Measurements from ENCODE around the gene UBN1.

DNA sequence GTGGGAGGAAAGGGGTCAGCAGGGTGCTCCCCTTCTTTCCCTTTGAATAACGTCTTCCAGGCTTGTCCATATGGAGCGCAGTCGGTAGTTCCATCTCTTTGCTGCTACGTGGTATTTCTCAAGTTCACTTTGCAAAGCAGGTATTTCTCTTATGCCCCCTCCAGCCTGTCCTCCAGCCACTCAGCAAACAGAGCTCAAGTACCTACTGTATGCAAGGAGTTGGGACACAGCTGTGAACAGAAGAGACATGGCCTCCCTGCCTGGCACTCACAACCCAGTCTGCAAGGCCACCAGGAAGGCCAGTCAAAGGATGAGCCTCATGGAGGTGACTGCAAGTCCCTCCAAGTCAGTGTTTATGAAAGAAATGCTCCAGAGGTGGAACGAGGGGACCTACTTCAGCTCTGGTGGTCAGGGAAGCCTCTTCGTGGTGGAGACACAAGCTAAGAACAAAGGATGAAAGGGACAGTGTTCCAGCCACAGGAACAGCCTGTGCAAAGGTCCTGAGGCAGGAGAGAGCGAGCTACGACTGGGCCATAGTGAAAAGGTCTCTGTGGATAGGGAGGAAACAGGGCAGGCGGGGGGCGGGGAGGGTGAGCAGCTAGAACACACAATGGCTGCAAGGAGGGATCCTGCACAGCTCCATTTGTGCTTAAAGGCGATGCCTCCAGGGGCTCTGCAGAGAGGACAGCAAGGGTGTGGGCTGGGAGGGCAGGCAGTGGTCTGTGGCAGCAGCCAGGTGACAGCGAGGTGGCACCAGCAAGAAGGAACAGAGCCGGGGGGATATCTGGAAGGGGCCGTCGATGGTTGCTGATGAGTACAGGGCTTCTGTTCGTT, 57.0 kb downstream of the UBN1 start:
- TF ChIP-seq, protein P1, sequence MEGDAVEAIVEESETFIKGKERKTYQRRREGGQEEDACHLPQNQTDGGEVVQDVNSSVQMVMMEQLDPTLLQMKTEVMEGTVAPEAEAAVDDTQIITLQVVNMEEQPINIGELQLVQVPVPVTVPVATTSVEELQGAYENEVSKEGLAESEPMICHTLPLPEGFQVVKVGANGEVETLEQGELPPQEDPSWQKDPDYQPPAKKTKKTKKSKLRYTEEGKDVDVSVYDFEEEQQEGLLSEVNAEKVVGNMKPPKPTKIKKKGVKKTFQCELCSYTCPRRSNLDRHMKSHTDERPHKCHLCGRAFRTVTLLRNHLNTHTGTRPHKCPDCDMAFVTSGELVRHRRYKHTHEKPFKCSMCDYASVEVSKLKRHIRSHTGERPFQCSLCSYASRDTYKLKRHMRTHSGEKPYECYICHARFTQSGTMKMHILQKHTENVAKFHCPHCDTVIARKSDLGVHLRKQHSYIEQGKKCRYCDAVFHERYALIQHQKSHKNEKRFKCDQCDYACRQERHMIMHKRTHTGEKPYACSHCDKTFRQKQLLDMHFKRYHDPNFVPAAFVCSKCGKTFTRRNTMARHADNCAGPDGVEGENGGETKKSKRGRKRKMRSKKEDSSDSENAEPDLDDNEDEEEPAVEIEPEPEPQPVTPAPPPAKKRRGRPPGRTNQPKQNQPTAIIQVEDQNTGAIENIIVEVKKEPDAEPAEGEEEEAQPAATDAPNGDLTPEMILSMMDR (CRISPR knock-in tag; IDR thresholded peaks at IDR 0.05): no peak
- TF ChIP-seq CHD2 (IDR thresholded peaks at IDR 0.05; ENCODE audit: low read depth, low read length): no peak
- TF ChIP-seq CBX2 (IDR thresholded peaks at IDR 0.05; ENCODE audit: low read depth, low read length): no peak
- no peak for TF ChIP-seq CBX2 (CRISPR knock-in tag; IDR thresholded peaks at IDR 0.05; ENCODE audit: low read depth)
- TF ChIP-seq SRF (IDR thresholded peaks at IDR 0.05; ENCODE audit: low read depth, low read length): no peak

Data from HepG2 (cell line).